Measurements from ENCODE around the gene BCAS3.

BCAS3 gene

GRCh38 chr17:61383689-61384201, 706.1 kb downstream of the BCAS3 start:
- DNase-seq (ENCODE audit: low read depth, low spot score), result no peak

- no peak for DNase-seq (ENCODE audit: low read depth, low spot score)
Observed at GRCh38 chr17:61384354-61384691, 706.7 kb downstream of the BCAS3 start.

- no peak for DNase-seq (ENCODE audit: low read depth, low spot score)
Observed at GRCh38 chr17:61384692-61385576, 707.3 kb downstream of the BCAS3 start.

GRCh38 chr17:61385577-61386236, 708.1 kb downstream of the BCAS3 start:
- DNase-seq (ENCODE audit: low read depth, low spot score), result no peak

- DNase-seq (ENCODE audit: low read depth, low spot score), result no peak
Observed at GRCh38 chr17:61386251-61386650, 708.6 kb downstream of the BCAS3 start.

GRCh38 chr17:61387011-61387410, 709.4 kb downstream of the BCAS3 start:
- DNase-seq (ENCODE audit: low read depth, low spot score), result no peak

- DNase-seq (ENCODE audit: low read depth, low spot score), result no peak
Observed at GRCh38 chr17:61387511-61388305, 710.1 kb downstream of the BCAS3 start.

GRCh38 chr17:61388561-61389356, 711.1 kb downstream of the BCAS3 start:
- DNase-seq (ENCODE audit: low read depth, low spot score), result no peak

GRCh38 chr17:61389670-61390478, 712.2 kb downstream of the BCAS3 start:
- DNase-seq (ENCODE audit: low read depth, low spot score), result no peak

GRCh38 chr17:61390479-61390791, 712.8 kb downstream of the BCAS3 start:
- no peak for DNase-seq (ENCODE audit: low read depth, low spot score)

- DNase-seq (ENCODE audit: low read depth, low spot score), result no peak
Observed at GRCh38 chr17:61391595-61392291, 714.1 kb downstream of the BCAS3 start.

- no peak for DNase-seq (ENCODE audit: low read depth, low spot score)
Observed at GRCh38 chr17:61392679-61393078, 715.0 kb downstream of the BCAS3 start.

- no peak for DNase-seq (ENCODE audit: low read depth, low spot score)
Observed at GRCh38 chr17:61393550-61393903, 715.9 kb downstream of the BCAS3 start.

GRCh38 chr17:61393904-61394629, 716.4 kb downstream of the BCAS3 start:
- DNase-seq (ENCODE audit: low read depth, low spot score), result no peak

GRCh38 chr17:61394630-61395408, 717.2 kb downstream of the BCAS3 start:
- DNase-seq (ENCODE audit: low read depth, low spot score), result no peak

- no peak for DNase-seq (ENCODE audit: low read depth, low spot score)
Observed at GRCh38 chr17:61395409-61395982, 717.8 kb downstream of the BCAS3 start.

- no peak for DNase-seq (ENCODE audit: low read depth, low spot score)
Observed at GRCh38 chr17:61395983-61396585, 718.4 kb downstream of the BCAS3 start.

- no peak for DNase-seq (ENCODE audit: low read depth, low spot score)
Observed at GRCh38 chr17:61396586-61397085, 719.0 kb downstream of the BCAS3 start.

Measured in activated naive CD8-positive, alpha-beta T cell treated with anti-CD3 and anti-CD28 coated beads, Interleukin-2, amount 50 U/mL, for 16 hours (primary cell).